Jurkat, Clone E6-1 (cell line): ENCODE data around the gene POLR2J. TPM values are rescaled to one million over a fixed set of nuclear protein-coding genes. Genes with fewer than 3 reads are reported as not detected.
"Not testable (repeated sequence)": the region's sequence is repeated elsewhere in the genome, so short reads cannot be mapped to it uniquely, and the experiment has no call there.

Experiments used
- DNase-seq: peaks from one replicate; pipeline ENCODE4 v3.0.0-alpha.2; 2011; ENCODE audit warnings: low read depth, low spot score
- H3K4me3 ChIP-seq: 2 replicates; pipeline ENCODE4 v1.5.1; 2011; ENCODE audit warnings: mild to moderate bottlenecking, low read length, control low read depth, moderate library complexity
- polyA plus RNA-seq: library from polyadenylated mRNA; unstranded; fragments of >200 nt; gene quantifications from one replicate; pipeline ENCODE4 v1.2.1, GENCODE V29; 2012; ENCODE audit warnings: missing spikeins; ENCODE audit not compliant: insufficient read length, insufficient read depth

POLR2J gene
- polyA plus RNA-seq, result 77.2 TPM

- peak within 1 kb of the TSS; percentile 46 for H3K4me3 ChIP-seq
- peak; percentile 79 for DNase-seq
These were observed at the start of gene POLR2J for GRCh38 chr7:102478314-102479208. Gene POLR2J (minus strand): TSS chr7:102478922. CDS start chr7:102478860, 62 bp downstream.

- not testable (repeated sequence) for H3K4me3 ChIP-seq, DNase-seq
These were observed 49.4 kb upstream of the POLR2J start for GRCh38 chr7:102527822-102528793.

DNA sequence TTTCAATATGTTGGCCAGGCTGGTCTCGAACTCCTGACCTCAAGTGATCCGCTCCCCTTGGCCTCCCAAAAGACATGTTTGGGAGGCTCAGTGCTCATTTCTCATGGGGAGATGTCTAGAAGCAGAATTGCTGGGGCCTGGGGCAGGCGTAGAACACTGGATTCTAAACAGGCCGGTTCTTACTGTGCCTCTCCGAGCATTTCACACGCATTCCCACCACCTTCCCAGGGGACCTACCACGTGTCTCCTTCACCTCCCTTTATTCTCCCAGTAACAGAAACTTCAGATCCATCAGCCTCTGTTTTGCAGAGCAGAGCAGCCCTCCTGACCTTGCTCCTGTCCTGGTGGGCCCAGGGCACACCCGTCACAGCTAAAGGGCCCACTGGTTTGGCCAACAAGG, 48.5 kb upstream of the POLR2J start:
- not testable (repeated sequence) for DNase-seq, H3K4me3 ChIP-seq

GRCh38 chr7:102524803-102525202, 46.1 kb upstream of the POLR2J start:
- not testable (repeated sequence) for DNase-seq, H3K4me3 ChIP-seq

- not testable (repeated sequence) for DNase-seq, H3K4me3 ChIP-seq
These were observed 42.1 kb upstream of the POLR2J start for GRCh38 chr7:102520797-102521196.

- H3K4me3 ChIP-seq, DNase-seq: not testable (repeated sequence)
These were observed 38.9 kb upstream of the POLR2J start, which contains the start of gene RASA4B for GRCh38 chr7:102517550-102518147. Gene RASA4B (minus strand): TSS chr7:102517777. CDS start chr7:102517710, 67 bp downstream.

- DNase-seq, H3K4me3 ChIP-seq: not testable (repeated sequence)
These were observed 38.2 kb upstream of the POLR2J start for GRCh38 chr7:102516951-102517350.

DNA sequence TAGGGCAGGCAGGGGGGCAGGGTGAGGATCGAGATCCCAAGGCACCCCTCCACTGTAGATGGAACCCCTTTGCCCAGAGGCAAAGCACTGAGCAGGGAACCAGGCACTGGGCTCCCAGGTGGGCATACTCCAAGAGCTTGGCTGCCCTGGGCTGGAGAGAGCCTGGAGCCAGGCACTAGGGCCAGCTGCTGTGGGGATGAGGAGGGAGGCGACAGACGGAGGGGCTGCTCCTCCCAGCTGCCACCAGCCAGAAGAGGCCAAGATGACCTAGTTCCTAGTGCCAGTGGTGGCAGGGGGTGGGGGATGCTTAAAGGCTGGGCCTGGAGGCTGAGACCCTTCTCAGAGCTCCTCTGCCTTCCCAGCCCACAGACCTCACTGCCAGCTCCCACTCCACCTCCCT, 37.2 kb upstream of the POLR2J start:
- not testable (repeated sequence) for DNase-seq

DNA sequence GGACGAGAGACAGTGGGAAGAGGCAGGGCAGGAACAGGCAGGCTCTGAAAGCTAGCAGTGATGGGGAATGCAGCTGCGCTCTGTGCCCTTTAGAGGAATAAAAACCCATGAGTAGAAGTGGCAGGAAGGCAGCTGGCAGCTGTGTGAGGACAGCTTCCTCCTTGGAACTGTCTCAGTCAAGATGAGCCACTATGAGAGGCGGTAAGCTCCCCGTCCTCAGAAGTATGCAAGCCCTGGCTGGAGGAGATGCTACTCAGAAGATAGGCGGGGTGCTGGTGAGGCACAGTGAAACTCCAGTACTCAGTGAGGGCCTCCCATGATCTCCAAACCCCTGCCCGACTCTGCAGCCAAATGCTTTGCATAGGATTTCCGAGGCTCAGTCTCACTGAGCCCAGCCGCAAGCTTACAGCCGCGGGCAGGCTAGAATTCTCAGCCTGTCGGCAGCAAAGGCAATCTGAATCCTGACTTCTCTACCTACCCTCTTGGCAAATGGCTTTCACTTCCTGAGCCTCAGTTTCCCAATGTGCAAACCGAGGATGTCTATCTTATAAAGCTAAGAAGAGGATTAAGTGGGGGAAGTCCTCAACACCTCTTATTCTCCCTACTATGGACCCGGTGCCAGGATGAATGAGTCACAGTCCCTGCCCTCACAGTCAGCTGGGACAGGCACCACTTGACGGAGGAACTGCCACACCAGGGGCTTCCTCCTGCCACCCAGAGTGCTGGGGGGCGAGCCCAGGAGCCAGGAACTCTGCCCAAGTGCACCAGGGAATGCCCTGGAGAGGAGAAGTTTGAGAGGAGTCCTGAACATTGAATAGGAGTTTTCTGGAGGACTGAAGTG, 36.4 kb upstream of the POLR2J start:
- DNase-seq, H3K4me3 ChIP-seq: not testable (repeated sequence)

More for the DNA sequence above, 37.2 kb upstream of the POLR2J start:
- not testable (repeated sequence) for H3K4me3 ChIP-seq

DNA sequence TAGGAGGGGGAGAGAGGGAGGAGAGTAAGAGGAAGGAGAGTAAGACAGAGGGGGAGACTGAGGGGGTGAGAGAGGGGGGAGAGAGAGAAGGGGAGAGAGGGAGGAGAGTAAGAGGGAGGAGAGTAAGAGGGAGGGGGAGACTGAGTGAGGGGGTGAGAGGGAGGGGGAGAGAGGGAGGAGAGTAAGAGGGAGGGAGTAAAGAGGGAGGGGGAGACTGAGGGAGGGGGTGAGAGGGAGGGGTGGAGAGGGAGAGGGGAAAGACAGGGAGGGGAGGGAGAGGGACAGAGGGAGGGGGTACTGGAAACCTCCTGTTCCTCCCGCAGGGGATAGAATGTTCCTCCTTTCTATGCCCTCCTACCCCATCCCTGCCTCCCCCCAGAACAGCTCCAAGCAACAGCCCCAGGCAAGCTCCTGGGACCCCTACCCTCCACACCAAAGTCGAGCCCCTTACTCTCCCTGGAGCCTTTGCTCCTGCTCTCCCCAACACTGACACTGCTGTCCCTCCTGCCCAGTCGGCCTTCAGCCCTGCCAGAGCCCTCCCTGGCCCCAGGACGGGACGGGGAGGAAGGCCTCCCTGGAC, 34.0 kb upstream of the POLR2J start:
- H3K4me3 ChIP-seq, result not testable (repeated sequence)
- peak; percentile 81 for DNase-seq

DNA sequence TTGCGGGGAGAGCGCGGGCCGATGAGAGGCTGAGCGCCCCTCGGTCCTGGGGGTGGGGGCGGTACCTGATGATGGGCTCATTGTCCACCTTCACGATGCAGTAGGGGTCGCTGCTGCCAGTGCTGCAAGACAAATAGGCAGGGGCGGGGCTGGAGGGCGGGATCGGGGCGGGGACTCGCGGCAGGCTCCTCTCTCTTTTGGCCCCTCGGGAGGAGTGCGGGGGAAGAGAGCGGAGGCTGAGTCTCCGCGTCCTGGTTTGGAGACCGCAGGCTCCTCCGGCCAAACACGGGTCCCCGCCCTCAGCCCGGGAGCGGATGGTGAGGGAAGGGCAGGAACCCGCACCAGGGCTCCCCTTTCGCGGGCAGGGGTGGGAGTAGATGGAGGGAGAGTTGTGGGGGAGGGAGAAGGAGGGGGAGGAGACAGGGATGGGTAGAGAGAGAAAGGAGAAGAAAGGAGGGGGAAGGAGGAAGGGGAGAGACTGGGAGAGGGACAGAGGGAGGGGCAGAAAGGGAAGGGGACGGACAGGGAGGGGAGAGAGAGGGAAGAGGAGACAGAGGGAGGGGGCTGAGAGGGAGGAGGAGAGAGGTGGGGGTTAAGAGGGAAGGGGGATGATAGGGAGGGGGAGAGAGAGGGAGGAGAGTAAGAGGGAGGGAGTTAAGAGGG, 33.3 kb upstream of the POLR2J start:
- DNase-seq, H3K4me3 ChIP-seq: not testable (repeated sequence)

DNA sequence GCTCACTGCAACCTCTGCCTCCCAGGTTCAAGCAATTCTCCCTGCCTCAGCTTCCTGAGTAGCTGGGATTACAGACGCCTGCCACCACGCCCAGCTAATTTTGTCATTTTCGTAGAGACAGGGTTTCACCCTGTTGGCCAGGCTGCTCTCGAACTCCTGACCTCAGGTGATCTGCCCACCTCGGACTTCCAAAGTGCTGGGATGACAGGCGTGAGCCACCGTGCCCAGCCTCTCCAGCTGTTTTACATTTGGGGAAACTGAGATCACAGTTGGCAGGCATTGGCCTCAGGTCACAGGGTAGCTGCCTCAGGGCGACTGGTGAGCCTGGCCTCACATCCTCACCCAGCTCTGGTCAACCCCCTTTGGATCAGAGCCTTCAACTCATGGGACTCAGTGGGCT, 31.9 kb upstream of the POLR2J start:
- not testable (repeated sequence) for H3K4me3 ChIP-seq, DNase-seq

- DNase-seq, H3K4me3 ChIP-seq: not testable (repeated sequence)
These were observed 28.8 kb upstream of the POLR2J start for GRCh38 chr7:102507410-102508088.

- not testable (repeated sequence) for DNase-seq, H3K4me3 ChIP-seq
These were observed 26.8 kb upstream of the POLR2J start for GRCh38 chr7:102505298-102506185.

DNA sequence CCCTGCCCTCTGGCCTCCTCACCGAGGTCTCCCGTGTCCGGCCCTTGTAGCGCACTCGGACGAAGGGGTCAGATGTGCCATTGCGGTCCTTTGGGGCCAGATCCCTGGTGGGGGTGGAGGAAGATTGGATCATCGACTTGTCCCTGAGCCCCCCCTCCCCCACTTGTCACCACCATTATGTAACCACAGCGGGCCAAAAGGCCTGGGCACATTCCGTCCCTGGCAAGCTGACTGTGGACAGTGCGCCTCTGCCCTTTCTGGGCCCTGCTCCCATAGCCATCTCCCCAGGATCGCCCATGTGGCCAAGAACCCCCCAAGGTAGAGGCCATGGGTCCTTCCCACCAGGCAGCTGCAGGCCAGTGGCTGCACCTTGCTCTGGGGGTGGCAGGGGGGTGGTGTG, 24.4 kb upstream of the POLR2J start:
- not testable (repeated sequence) for H3K4me3 ChIP-seq, DNase-seq

- not testable (repeated sequence) for H3K4me3 ChIP-seq, DNase-seq
These were observed 19.6 kb upstream of the POLR2J start for GRCh38 chr7:102498321-102498720.
